ENCODE data around the gene ADAMTS9.

The ADAMTS9 gene

GRCh38 chr3:64473466-64473865 lies 214.3 kb downstream of the ADAMTS9 start:
- no peak for DNase-seq (ENCODE audit: low read depth)
- TF ChIP-seq CTCF (conservative IDR thresholded peaks at IDR 0.05; ENCODE audit: control insufficient read depth, insufficient read depth, low read depth, low read length): no peak
- H3K4me3 ChIP-seq (ENCODE audit: control insufficient read depth, low read depth, low read length): no peak overlapping the region

- TF ChIP-seq CTCF (conservative IDR thresholded peaks at IDR 0.05; ENCODE audit: control insufficient read depth, insufficient read depth, low read depth, low read length): no peak
- no peak for DNase-seq (ENCODE audit: low read depth)
These were observed 217.4 kb downstream of the ADAMTS9 start for GRCh38 chr3:64470436-64470835.

GRCh38 chr3:64467255-64467944 lies 220.4 kb downstream of the ADAMTS9 start:
- TF ChIP-seq CTCF (conservative IDR thresholded peaks at IDR 0.05; ENCODE audit: control insufficient read depth, insufficient read depth, low read depth, low read length): no peak
- H3K4me3 ChIP-seq (ENCODE audit: control insufficient read depth, low read depth, low read length): no peak overlapping the region
- no peak for DNase-seq (ENCODE audit: low read depth)

More at GRCh38 chr3:64470436-64470835, 217.4 kb downstream of the ADAMTS9 start:
- H3K4me3 ChIP-seq (ENCODE audit: control insufficient read depth, low read depth, low read length): no peak overlapping the region
